DOHH2 (cell line): ENCODE results near the gene RERG.

Source experiments
- H3F3A ChIP-seq: fragments of 200-600 bp; sonication (generic), shearing (Covaris generic); 2 replicates; pipeline ENCODE4 v1.6.0; 2016; ENCODE audit warnings: antibody characterized with exemption, mild to moderate bottlenecking; ENCODE audit not compliant: control insufficient read depth, insufficient read depth
- H3K27ac ChIP-seq: fragments of 200-600 bp; sonication (generic); 2 replicates; pipeline ENCODE4 v1.5.1; 2014; ENCODE audit warnings: low read depth, mild to moderate bottlenecking, low read length, moderate library complexity
- H3K27me3 ChIP-seq: fragments of 200-600 bp; sonication (generic); 2 replicates; pipeline ENCODE4 v1.6.1; 2014; ENCODE audit warnings: mild to moderate bottlenecking, low read length, mixed read lengths; ENCODE audit not compliant: control insufficient read depth
- H3K36me3 ChIP-seq: fragments of 200-600 bp; sonication (generic); 2 replicates; pipeline ENCODE4 v1.6.1; 2014; ENCODE audit warnings: mild to moderate bottlenecking, low read length, moderate library complexity, mixed read lengths; ENCODE audit not compliant: control insufficient read depth
- H3K4me1 ChIP-seq: fragments of 200-600 bp; sonication (generic); 2 replicates; pipeline ENCODE4 v1.6.1; 2014; ENCODE audit warnings: mild to moderate bottlenecking, low read length, mixed read lengths; ENCODE audit not compliant: control insufficient read depth
- H3K4me2 ChIP-seq: fragments of 200-600 bp; sonication (generic); 2 replicates; pipeline ENCODE4 v1.6.0; 2014; ENCODE audit warnings: mild to moderate bottlenecking, low read length, moderate library complexity
- H3K4me3 ChIP-seq: fragments of 200-600 bp; sonication (generic); 2 replicates; pipeline ENCODE4 v1.5.1; 2014; ENCODE audit warnings: mild to moderate bottlenecking, low read length, mixed read lengths
- H3K79me2 ChIP-seq: fragments of 200-600 bp; sonication (generic); 2 replicates; pipeline ENCODE4 v1.6.1; 2014; ENCODE audit warnings: mild to moderate bottlenecking, low read length, mixed read lengths; ENCODE audit not compliant: control insufficient read depth
- H3K9me2 ChIP-seq: fragments of 200-600 bp; sonication (generic); replicated peaks from 2 replicates; pipeline ENCODE4 v1.6.1; 2014; ENCODE audit warnings: mild to moderate bottlenecking, low read length, mixed read lengths; ENCODE audit not compliant: control insufficient read depth
- H3K9me3 ChIP-seq: fragments of 200-600 bp; sonication (generic); 2 replicates; pipeline ENCODE4 v1.6.1; 2014; ENCODE audit warnings: antibody characterized with exemption, low read length, mixed read lengths; ENCODE audit not compliant: control insufficient read depth, insufficient read depth
- H4K20me1 ChIP-seq: fragments of 200-600 bp; sonication (generic); 2 replicates; pipeline ENCODE4 v1.6.0; 2014; ENCODE audit warnings: low read depth, mild to moderate bottlenecking, antibody characterized with exemption, low read length, moderate library complexity; ENCODE audit not compliant: control insufficient read depth, insufficient read depth
- CTCF ChIP-seq: fragments of 200-600 bp; sonication (generic); IDR thresholded peaks from one replicate; pipeline ENCODE4 v1.5.1; 2014; ENCODE audit warnings: antibody characterized with exemption, mild to moderate bottlenecking, low read depth, low read length; ENCODE audit not compliant: poor library complexity, severe bottlenecking
- EZH2phosphoT487 ChIP-seq: fragments of 200-600 bp; sonication (generic); IDR thresholded peaks from 2 replicates; pipeline ENCODE4 v1.6.1; 2017; ENCODE audit warnings: borderline replicate concordance, mild to moderate bottlenecking, antibody characterized with exemption, low read length, moderate library complexity, mixed read lengths

The RERG gene

GRCh38 chr12:15171012-15171655 lies 50.1 kb downstream of the RERG start:
- H3K36me3 ChIP-seq, result no peaks in the 10 kb centered on the region
- H3K9me2 ChIP-seq, result no peaks in the 10 kb centered on the region
- H3K4me3 ChIP-seq, result no peak overlapping the region
- no peaks in the 10 kb centered on the region for H3K4me1 ChIP-seq
- TF ChIP-seq CTCF (no peak), EZH2phosphoT487 (no peak)
- no peaks in the 10 kb centered on the region for H4K20me1 ChIP-seq
- no peaks in the 10 kb centered on the region for H3F3A ChIP-seq
- no peak overlapping the region for H3K27ac ChIP-seq
- H3K27me3 ChIP-seq, result peaks cover 12% of the 10 kb centered on the region; the same call in 1 of the 2 replicates
- no peaks in the 10 kb centered on the region for H3K9me3 ChIP-seq
- H3K79me2 ChIP-seq, result no peaks in the 10 kb centered on the region
- H3K4me2 ChIP-seq, result no peak overlapping the region

- no peaks in the 10 kb centered on the region for H3K79me2 ChIP-seq
- H3K27me3 ChIP-seq, result peaks cover 14% of the 10 kb centered on the region; the same call in 1 of the 2 replicates
- no peaks in the 10 kb centered on the region for H3K4me1 ChIP-seq
- no peak overlapping the region for H3K4me3 ChIP-seq
- H3K36me3 ChIP-seq, result no peaks in the 10 kb centered on the region
- H3K9me2 ChIP-seq, result no peaks in the 10 kb centered on the region
- no peaks in the 10 kb centered on the region for H4K20me1 ChIP-seq
- no peak overlapping the region for H3K4me2 ChIP-seq
- H3K9me3 ChIP-seq, result no peaks in the 10 kb centered on the region
- TF ChIP-seq CTCF (no peak), EZH2phosphoT487 (no peak)
- H3F3A ChIP-seq, result no peaks in the 10 kb centered on the region
- no peak overlapping the region for H3K27ac ChIP-seq
Observed at GRCh38 chr12:15168026-15168678, 53.1 kb downstream of the RERG start.

GRCh38 chr12:15165012-15165659 lies 56.1 kb downstream of the RERG start:
- no peaks in the 10 kb centered on the region for H3K79me2 ChIP-seq
- H3K27ac ChIP-seq, result no peak overlapping the region
- no peak for TF ChIP-seq CTCF
- no peak overlapping the region for H3K4me3 ChIP-seq
- no peaks in the 10 kb centered on the region for H4K20me1 ChIP-seq
- H3K27me3 ChIP-seq, result peaks cover 14% of the 10 kb centered on the region; the same call in 1 of the 2 replicates
- no peaks in the 10 kb centered on the region for H3F3A ChIP-seq
- H3K9me3 ChIP-seq, result no peaks in the 10 kb centered on the region
- no peaks in the 10 kb centered on the region for H3K36me3 ChIP-seq
- H3K9me2 ChIP-seq, result no peaks in the 10 kb centered on the region
- no peaks in the 10 kb centered on the region for H3K4me1 ChIP-seq
- H3K4me2 ChIP-seq, result no peak overlapping the region
